Pons (tissue), 1 donor: ENCODE data around the gene LTBP3.

Source experiments
- DNase-seq: peaks from one replicate; pipeline ENCODE4 v3.0.0-alpha.2; 2016; ENCODE audit warnings: low spot score

Gene LTBP3

DNA sequence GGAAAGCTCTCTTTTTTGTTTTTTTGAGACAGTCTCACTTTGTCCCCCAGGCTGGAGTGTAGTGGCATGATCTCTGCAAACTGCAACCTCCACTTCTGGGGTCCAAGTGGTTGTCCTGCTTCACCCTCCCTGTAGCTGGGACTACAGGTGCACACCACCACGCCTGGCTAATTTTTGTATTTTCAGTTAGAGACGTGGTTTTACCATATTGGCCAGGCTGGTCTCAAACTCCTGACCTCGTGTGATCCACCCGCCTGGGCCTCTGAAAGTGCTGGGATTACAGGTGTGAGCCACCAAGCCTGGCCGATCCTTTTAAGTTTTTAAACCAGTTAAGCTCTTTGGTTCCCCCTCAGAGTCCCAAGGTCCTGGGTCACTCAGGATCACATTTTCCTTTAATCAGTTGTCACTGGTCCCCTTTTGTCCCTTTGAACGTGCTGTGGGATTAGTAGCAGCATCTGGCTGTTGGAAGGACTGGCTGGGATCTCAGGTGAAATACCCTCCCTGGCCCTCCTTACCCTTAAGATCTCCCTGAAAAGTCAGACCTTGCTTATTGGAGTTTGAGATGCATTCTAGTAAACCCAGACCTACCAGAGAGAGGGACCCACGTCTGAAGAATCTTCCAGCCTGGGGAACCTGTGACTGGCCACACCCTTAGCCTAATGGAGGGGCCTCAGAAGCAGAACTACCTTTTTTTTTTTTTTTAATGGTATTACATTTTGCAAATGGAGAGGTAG is 51.2 kb downstream of the LTBP3 start:
- DNase-seq, result peak; percentile 91

DNA sequence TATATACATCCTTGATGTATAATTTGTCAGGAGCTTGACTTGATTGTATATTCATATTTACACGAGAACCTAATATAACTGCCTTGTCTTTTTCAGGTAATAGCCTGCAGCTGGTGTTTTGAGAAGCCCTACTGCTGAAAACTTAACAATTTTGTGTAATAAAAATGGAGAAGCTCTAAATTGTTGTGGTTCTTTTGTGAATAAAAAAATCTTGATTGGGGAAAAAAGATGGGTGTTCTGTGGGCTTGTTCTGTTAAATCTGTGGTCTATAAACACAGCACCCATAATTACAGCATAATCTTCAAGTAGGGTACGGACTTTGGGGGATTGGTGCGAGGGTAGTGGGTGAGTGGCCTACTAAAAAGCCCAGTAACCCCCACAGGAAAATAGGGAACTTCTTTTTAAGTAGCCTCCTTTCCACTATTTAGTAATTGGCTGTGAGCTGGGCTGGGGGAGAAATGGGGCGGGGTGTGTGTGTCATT is 51.8 kb downstream of the LTBP3 start:
- DNase-seq, result peak; percentile 84

DNA sequence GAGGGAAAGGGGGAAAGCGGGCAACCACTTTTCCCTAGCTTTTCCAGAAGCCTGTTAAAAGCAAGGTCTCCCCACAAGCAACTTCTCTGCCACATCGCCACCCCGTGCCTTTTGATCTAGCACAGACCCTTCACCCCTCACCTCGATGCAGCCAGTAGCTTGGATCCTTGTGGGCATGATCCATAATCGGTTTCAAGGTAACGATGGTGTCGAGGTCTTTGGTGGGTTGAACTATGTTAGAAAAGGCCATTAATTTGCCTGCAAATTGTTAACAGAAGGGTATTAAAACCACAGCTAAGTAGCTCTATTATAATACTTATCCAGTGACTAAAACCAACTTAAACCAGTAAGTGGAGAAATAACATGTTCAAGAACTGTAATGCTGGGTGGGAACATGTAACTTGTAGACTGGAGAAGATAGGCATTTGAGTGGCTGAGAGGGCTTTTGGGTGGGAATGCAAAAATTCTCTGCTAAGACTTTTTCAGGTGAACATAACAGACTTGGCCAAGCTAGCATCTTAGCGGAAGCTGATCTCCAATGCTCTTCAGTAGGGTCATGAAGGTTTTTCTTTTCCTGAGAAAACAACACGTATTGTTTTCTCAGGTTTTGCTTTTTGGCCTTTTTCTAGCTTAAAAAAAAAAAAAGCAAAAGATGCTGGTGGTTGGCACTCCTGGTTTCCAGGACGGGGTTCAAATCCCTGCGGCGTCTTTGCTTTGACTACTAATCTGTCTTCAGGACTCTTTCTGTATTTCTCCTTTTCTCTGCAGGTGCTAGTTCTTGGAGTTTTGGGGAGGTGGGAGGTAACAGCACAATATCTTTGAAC is 52.5 kb downstream of the LTBP3 start:
- DNase-seq, result peak; percentile 77

DNA sequence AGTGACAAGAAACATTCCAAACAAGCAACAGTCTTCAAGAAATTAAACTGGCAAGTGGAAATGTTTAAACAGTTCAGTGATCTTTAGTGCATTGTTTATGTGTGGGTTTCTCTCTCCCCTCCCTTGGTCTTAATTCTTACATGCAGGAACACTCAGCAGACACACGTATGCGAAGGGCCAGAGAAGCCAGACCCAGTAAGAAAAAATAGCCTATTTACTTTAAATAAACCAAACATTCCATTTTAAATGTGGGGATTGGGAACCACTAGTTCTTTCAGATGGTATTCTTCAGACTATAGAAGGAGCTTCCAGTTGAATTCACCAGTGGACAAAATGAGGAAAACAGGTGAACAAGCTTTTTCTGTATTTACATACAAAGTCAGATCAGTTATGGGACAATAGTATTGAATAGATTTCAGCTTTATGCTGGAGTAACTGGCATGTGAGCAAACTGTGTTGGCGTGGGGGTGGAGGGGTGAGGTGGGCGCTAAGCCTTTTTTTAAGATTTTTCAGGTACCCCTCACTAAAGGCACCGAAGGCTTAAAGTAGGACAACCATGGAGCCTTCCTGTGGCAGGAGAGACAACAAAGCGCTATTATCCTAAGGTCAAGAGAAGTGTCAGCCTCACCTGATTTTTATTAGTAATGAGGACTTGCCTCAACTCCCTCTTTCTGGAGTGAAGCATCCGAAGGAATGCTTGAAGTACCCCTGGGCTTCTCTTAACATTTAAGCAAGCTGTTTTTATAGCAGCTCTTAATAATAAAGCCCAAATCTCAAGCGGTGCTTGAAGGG is 53.3 kb downstream of the LTBP3 start:
- DNase-seq, result peak; percentile 79

DNA sequence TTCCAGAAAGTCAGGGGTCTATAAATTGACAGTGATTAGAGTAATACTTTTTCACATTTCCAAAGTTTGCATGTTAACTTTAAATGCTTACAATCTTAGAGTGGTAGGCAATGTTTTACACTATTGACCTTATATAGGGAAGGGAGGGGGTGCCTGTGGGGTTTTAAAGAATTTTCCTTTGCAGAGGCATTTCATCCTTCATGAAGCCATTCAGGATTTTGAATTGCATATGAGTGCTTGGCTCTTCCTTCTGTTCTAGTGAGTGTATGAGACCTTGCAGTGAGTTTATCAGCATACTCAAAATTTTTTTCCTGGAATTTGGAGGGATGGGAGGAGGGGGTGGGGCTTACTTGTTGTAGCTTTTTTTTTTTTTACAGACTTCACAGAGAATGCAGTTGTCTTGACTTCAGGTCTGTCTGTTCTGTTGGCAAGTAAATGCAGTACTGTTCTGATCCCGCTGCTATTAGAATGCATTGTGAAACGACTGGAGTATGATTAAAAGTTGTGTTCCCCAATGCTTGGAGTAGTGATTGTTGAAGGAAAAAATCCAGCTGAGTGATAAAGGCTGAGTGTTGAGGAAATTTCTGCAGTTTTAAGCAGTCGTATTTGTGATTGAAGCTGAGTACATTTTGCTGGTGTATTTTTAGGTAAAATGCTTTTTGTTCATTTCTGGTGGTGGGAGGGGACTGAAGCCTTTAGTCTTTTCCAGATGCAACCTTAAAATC is 54.0 kb downstream of the LTBP3 start:
- no peak for DNase-seq

DNA sequence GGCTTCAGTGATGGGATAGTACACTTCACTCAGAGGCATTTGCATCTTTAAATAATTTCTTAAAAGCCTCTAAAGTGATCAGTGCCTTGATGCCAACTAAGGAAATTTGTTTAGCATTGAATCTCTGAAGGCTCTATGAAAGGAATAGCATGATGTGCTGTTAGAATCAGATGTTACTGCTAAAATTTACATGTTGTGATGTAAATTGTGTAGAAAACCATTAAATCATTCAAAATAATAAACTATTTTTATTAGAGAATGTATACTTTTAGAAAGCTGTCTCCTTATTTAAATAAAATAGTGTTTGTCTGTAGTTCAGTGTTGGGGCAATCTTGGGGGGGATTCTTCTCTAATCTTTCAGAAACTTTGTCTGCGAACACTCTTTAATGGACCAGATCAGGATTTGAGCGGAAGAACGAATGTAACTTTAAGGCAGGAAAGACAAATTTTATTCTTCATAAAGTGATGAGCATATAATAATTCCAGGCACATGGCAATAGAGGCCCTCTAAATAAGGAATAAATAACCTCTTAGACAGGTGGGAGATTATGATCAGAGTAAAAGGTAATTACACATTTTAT is 54.7 kb downstream of the LTBP3 start:
- DNase-seq, result peak; percentile 77

DNA sequence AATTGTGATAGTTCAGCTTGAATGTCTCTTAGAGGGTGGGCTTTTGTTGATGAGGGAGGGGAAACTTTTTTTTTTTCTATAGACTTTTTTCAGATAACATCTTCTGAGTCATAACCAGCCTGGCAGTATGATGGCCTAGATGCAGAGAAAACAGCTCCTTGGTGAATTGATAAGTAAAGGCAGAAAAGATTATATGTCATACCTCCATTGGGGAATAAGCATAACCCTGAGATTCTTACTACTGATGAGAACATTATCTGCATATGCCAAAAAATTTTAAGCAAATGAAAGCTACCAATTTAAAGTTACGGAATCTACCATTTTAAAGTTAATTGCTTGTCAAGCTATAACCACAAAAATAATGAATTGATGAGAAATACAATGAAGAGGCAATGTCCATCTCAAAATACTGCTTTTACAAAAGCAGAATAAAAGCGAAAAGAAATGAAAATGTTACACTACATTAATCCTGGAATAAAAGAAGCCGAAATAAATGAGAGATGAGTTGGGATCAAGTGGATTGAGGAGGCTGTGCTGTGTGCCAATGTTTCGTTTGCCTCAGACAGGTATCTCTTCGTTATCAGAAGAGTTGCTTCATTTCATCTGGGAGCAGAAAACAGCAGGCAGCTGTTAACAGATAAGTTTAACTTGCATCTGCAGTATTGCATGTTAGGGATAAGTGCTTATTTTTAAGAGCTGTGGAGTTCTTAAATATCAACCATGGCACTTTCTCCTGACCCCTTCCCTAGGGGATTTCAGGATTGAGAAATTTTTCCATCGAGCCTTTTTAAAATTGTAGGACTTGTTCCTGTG is 55.4 kb downstream of the LTBP3 start:
- DNase-seq, result peak; percentile 83

DNA sequence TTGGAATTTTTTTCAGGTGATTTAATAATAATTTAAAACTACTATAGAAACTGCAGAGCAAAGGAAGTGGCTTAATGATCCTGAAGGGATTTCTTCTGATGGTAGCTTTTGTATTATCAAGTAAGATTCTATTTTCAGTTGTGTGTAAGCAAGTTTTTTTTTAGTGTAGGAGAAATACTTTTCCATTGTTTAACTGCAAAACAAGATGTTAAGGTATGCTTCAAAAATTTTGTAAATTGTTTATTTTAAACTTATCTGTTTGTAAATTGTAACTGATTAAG is 55.9 kb downstream of the LTBP3 start:
- peak; percentile 64 for DNase-seq

DNA sequence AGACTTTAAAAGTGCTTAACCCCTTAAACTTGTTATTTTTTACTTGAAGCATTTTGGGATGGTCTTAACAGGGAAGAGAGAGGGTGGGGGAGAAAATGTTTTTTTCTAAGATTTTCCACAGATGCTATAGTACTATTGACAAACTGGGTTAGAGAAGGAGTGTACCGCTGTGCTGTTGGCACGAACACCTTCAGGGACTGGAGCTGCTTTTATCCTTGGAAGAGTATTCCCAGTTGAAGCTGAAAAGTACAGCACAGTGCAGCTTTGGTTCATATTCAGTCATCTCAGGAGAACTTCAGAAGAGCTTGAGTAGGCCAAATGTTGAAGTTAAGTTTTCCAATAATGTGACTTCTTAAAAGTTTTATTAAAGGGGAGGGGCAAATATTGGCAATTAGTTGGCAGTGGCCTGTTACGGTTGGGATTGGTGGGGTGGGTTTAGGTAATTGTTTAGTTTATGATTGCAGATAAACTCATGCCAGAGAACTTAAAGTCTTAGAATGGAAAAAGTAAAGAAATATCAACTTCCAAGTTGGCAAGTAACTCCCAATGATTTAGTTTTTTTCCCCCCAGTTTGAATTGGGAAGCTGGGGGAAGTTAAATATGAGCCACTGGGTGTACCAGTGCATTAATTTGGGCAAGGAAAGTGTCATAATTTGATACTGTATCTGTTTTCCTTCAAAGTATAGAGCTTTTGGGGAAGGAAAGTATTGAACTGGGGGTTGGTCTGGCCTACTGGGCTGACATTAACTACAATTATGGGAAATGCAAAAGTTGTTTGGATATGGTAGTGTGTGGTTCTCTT is 56.5 kb downstream of the LTBP3 start:
- peak; percentile 79 for DNase-seq

DNA sequence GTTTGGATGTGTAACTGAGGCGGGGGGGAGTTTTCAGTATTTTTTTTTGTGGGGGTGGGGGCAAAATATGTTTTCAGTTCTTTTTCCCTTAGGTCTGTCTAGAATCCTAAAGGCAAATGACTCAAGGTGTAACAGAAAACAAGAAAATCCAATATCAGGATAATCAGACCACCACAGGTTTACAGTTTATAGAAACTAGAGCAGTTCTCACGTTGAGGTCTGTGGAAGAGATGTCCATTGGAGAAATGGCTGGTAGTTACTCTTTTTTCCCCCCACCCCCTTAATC is 57.0 kb downstream of the LTBP3 start:
- no peak for DNase-seq

DNA sequence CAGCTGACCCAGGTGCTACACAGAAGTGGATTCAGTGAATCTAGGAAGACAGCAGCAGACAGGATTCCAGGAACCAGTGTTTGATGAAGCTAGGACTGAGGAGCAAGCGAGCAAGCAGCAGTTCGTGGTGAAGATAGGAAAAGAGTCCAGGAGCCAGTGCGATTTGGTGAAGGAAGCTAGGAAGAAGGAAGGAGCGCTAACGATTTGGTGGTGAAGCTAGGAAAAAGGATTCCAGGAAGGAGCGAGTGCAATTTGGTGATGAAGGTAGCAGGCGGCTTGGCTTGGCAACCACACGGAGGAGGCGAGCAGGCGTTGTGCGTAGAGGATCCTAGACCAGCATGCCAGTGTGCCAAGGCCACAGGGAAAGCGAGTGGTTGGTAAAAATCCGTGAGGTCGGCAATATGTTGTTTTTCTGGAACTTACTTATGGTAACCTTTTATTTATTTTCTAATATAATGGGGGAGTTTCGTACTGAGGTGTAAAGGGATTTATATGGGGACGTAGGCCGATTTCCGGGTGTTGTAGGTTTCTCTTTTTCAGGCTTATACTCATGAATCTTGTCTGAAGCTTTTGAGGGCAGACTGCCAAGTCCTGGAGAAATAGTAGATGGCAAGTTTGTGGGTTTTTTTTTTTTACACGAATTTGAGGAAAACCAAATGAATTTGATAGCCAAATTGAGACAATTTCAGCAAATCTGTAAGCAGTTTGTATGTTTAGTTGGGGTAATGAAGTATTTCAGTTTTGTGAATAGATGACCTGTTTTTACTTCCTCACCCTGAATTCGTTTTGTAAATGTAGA is 57.6 kb downstream of the LTBP3 start:
- DNase-seq, result peak; percentile 77

DNA sequence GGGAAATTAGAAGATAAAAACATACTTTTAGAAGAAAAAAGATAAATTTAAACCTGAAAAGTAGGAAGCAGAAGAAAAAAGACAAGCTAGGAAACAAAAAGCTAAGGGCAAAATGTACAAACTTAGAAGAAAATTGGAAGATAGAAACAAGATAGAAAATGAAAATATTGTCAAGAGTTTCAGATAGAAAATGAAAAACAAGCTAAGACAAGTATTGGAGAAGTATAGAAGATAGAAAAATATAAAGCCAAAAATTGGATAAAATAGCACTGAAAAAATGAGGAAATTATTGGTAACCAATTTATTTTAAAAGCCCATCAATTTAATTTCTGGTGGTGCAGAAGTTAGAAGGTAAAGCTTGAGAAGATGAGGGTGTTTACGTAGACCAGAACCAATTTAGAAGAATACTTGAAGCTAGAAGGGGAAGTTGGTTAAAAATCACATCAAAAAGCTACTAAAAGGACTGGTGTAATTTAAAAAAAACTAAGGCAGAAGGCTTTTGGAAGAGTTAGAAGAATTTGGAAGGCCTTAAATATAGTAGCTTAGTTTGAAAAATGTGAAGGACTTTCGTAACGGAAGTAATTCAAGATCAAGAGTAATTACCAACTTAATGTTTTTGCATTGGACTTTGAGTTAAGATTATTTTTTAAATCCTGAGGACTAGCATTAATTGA is 58.3 kb downstream of the LTBP3 start:
- no peak for DNase-seq

DNA sequence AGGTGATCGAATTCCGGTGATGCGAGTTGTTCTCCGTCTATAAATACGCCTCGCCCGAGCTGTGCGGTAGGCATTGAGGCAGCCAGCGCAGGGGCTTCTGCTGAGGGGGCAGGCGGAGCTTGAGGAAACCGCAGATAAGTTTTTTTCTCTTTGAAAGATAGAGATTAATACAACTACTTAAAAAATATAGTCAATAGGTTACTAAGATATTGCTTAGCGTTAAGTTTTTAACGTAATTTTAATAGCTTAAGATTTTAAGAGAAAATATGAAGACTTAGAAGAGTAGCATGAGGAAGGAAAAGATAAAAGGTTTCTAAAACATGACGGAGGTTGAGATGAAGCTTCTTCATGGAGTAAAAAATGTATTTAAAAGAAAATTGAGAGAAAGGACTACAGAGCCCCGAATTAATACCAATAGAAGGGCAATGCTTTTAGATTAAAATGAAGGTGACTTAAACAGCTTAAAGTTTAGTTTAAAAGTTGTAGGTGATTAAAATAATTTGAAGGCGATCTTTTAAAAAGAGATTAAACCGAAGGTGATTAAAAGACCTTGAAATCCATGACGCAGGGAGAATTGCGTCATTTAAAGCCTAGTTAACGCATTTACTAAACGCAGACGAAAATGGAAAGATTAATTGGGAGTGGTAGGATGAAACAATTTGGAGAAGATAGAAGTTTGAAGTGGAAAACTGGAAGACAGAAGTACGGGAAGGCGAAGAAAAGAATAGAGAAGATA is 59.0 kb downstream of the LTBP3 start, which contains the start of gene MALAT1:
MALAT1 (plus strand) TSS at position 69 of the 736 bp plus-strand sequence.
- peak; percentile 96 for DNase-seq

DNA sequence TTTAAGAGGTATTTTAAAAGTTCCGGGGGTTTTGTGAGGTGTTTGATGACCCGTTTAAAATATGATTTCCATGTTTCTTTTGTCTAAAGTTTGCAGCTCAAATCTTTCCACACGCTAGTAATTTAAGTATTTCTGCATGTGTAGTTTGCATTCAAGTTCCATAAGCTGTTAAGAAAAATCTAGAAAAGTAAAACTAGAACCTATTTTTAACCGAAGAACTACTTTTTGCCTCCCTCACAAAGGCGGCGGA is 59.5 kb downstream of the LTBP3 start:
- no peak for DNase-seq

DNA sequence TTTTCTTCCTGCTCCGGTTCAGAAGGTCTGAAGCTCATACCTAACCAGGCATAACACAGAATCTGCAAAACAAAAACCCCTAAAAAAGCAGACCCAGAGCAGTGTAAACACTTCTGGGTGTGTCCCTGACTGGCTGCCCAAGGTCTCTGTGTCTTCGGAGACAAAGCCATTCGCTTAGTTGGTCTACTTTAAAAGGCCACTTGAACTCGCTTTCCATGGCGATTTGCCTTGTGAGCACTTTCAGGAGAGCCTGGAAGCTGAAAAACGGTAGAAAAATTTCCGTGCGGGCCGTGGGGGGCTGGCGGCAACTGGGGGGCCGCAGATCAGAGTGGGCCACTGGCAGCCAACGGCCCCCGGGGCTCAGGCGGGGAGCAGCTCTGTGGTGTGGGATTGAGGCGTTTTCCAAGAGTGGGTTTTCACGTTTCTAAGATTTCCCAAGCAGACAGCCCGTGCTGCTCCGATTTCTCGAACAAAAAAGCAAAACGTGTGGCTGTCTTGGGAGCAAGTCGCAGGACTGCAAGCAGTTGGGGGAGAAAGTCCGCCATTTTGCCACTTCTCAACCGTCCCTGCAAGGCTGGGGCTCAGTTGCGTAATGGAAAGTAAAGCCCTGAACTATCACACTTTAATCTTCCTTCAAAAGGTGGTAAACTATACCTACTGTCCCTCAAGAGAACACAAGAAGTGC is 60.0 kb downstream of the LTBP3 start:
- peak; percentile 82 for DNase-seq

DNA sequence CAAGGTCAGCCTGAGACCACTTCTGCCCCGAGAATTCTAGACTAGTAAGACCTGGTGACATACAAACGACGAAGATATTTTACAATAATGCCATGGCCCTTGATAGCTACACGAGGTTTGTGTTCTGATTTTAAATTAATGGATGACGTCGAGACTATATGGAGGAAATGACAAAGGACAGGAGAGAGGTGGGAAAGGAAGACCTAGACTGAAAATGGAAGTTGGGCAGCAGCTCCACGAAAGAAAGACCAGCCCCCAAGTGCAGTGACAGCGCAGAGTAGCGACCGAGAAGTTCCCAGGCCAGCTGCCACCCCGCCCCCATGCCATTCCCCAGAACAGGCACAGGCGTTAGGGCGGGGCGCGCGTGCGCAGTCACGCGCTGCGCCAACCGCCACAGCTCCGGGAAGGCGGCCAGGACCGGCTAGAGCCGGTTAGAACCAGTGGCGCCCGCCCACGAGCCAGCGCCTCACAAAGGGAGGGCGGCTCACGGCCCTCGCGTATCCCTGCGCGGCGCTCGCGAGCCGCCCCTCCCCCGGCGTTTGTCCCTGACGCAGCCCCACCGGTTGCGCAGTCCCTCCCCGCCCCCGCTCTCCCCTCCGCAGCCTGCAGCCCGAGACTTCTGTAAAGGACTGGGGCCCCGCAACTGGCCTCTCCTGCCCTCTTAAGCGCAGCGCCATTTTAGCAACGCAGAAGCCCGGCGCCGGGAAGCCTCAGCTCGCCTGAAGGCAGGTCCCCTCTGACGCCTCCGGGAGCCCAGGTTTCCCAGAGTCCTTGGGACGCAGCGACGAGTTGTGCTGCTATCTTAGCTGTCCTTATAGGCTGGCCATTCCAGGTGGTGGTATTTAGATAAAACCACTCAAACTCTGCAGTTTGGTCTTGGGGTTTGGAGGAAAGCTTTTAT is 60.8 kb downstream of the LTBP3 start:
- peak; percentile 96 for DNase-seq
